ENCODE data around the gene CCDC85C. TPM values are rescaled to one million over a fixed set of nuclear protein-coding genes. Genes with fewer than 3 reads are reported as not detected.

CCDC85C gene
- total RNA-seq, 2 experiments from 2014 or later: 6.4 to 15.0 TPM

DNA sequence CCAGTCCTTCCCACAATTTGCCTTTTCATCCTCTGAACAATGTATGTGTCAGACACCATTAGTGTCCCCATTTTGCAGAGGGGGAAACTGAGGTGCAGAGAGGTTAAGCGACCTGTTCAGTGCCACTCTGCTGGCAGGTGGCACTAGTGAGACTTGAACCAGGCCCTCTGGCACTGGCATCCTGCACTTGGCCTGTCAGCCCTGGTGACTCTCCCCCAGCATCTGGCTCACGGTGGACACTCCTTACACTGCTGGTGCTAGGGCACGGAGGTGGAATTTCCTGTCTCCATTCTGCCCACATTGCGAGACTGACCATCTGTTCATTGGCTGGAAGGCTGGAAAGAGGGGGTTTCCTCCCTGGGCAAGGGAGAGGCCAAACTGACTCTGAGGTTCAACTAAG lies 74.1 kb downstream of the CCDC85C start:
- Histone ChIP-seq H4K20me1 (ENCODE audit: insufficient read depth, low read length) (no peaks in the 10 kb centered on the region), H3K36me3 (ENCODE audit: insufficient read depth, low read length) (no peaks in the 10 kb centered on the region), H3K4me2 (ENCODE audit: low read length) (no peak overlapping the region), H3K4me1 (ENCODE audit: insufficient read depth, low read length, poor library complexity, severe bottlenecking) (no peaks in the 10 kb centered on the region), H2AFZ (ENCODE audit: low read length) (no peak overlapping the region), H3K9me2 (ENCODE audit: insufficient read depth, low read length) (no peaks in the 10 kb centered on the region), H3K79me2 (ENCODE audit: insufficient read depth, low read depth, low read length) (no peaks in the 10 kb centered on the region), H3K27ac (ENCODE audit: low read depth, low read length, poor library complexity, severe bottlenecking) (no peak overlapping the region), H3K9me3 (ENCODE audit: low read length) (no peaks in the 10 kb centered on the region), H3K4me3 (ENCODE audit: low read depth, low read length, poor library complexity, severe bottlenecking) (no peak overlapping the region)
- DNase-seq (ENCODE audit: low spot score): no peak
- CTCF ChIA-PET (ENCODE audit: unreplicated experiment): no interaction called here
- TF ChIP-seq, protein P1, sequence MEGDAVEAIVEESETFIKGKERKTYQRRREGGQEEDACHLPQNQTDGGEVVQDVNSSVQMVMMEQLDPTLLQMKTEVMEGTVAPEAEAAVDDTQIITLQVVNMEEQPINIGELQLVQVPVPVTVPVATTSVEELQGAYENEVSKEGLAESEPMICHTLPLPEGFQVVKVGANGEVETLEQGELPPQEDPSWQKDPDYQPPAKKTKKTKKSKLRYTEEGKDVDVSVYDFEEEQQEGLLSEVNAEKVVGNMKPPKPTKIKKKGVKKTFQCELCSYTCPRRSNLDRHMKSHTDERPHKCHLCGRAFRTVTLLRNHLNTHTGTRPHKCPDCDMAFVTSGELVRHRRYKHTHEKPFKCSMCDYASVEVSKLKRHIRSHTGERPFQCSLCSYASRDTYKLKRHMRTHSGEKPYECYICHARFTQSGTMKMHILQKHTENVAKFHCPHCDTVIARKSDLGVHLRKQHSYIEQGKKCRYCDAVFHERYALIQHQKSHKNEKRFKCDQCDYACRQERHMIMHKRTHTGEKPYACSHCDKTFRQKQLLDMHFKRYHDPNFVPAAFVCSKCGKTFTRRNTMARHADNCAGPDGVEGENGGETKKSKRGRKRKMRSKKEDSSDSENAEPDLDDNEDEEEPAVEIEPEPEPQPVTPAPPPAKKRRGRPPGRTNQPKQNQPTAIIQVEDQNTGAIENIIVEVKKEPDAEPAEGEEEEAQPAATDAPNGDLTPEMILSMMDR (conservative IDR thresholded peaks at IDR 0.05; ENCODE audit: low read length): no peak
- no peak for TF ChIP-seq EZH2phosphoT487 (IDR thresholded peaks at IDR 0.05; ENCODE audit: borderline replicate concordance, low read depth, low read length)
- BruUV-seq (replicated peaks): no TSS peak
- POLR2A ChIA-PET: no interaction called here
- intact Hi-C loops (cut with micrococcal nuclease; ENCODE audit: unreplicated experiment): no loop called here

DNA sequence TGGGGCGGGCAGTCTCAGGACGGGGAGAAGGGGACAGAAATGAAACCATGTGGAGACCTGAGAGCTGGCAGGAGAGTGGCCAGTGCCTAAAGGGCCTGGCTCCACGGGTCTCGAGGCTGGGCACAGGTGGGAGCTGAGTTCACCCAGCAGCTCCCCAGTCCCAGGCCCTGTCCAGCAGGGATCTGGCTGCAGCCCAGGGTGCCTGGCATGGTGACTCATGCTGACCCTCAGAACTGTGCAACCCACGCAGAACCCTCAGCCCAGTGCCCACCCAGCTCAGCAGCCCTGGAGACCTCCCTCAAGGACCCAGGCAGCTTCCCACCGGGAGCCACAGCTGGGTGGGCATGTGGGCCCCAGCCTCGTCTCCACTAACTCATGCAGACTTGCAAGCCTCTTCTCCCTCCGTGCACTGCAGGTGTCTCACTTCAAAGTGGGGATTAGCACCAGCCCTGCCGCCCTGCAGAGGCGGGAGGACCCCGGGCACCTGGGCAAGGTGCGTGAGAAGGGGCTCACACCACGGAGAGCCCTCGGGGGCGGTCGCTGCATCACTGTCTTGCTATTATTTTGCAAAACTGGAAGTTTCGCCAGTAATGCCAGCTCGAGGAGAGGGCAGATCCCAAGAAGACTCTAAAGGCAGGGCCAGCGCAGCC lies 76.5 kb downstream of the CCDC85C start:
- ChIA-PET CTCF (ENCODE audit: unreplicated experiment) (no interaction called here), POLR2A (no interaction called here)

DNA sequence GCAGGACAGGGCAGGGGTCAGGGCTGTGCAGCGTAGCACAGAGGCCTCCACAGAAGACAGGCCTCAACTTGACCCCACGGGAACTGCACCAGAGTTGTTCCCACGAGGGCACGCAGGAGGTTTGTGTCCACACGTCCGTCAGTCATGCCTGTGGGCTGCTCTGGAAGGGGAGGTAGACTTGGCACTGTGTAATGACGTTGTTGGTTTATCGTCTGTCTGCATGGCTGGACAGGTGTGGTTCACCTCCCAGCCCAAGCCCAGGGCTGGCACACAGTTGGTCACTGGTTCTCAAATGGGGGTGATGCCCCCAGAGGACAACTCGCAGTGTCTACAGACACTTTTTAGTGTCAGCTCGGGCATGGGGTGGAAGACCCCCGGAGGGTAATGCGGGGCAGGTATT lies 77.0 kb downstream of the CCDC85C start:
- no peak overlapping the region for H3K4me2 ChIP-seq (ENCODE audit: low read length)
- POLR2A ChIA-PET: no interaction called here
- no peaks in the 10 kb centered on the region for H4K20me1 ChIP-seq (ENCODE audit: insufficient read depth, low read length)
- H3K4me3 ChIP-seq (ENCODE audit: low read depth, low read length, poor library complexity, severe bottlenecking): no peak overlapping the region
- H3K4me1 ChIP-seq (ENCODE audit: insufficient read depth, low read length, poor library complexity, severe bottlenecking): no peaks in the 10 kb centered on the region
- CTCF ChIA-PET (ENCODE audit: unreplicated experiment): no interaction called here
- H3K9me2 ChIP-seq (ENCODE audit: insufficient read depth, low read length): no peaks in the 10 kb centered on the region
- TF ChIP-seq EZH2phosphoT487 (IDR thresholded peaks at IDR 0.05; ENCODE audit: borderline replicate concordance, low read depth, low read length): no peak
- TF ChIP-seq, protein P1 (conservative IDR thresholded peaks at IDR 0.05; ENCODE audit: low read length): no peak
- no peaks in the 10 kb centered on the region for H3K36me3 ChIP-seq (ENCODE audit: insufficient read depth, low read length)
- BruUV-seq (replicated peaks): no TSS peak
- intact Hi-C loops (cut with micrococcal nuclease; ENCODE audit: unreplicated experiment): no loop called here
- H3K27ac ChIP-seq (ENCODE audit: low read depth, low read length, poor library complexity, severe bottlenecking): no peak overlapping the region
- DNase-seq (ENCODE audit: low spot score): no peak
- H3K79me2 ChIP-seq (ENCODE audit: insufficient read depth, low read depth, low read length): no peaks in the 10 kb centered on the region
- H2AFZ ChIP-seq (ENCODE audit: low read length): no peak overlapping the region
- H3K9me3 ChIP-seq (ENCODE audit: low read length): no peaks in the 10 kb centered on the region

More for the DNA sequence above, 76.5 kb downstream of the CCDC85C start:
- Histone ChIP-seq H3K4me1 (ENCODE audit: insufficient read depth, low read length, poor library complexity, severe bottlenecking) (no peaks in the 10 kb centered on the region), H2AFZ (ENCODE audit: low read length) (no peak overlapping the region), H3K4me2 (ENCODE audit: low read length) (no peak overlapping the region), H3K4me3 (ENCODE audit: low read depth, low read length, poor library complexity, severe bottlenecking) (no peak overlapping the region), H3K9me2 (ENCODE audit: insufficient read depth, low read length) (no peaks in the 10 kb centered on the region), H3K36me3 (ENCODE audit: insufficient read depth, low read length) (no peaks in the 10 kb centered on the region), H3K79me2 (ENCODE audit: insufficient read depth, low read depth, low read length) (no peaks in the 10 kb centered on the region), H3K27ac (ENCODE audit: low read depth, low read length, poor library complexity, severe bottlenecking) (no peak overlapping the region), H4K20me1 (ENCODE audit: insufficient read depth, low read length) (no peaks in the 10 kb centered on the region), H3K9me3 (ENCODE audit: low read length) (no peaks in the 10 kb centered on the region)
- BruUV-seq (replicated peaks): no TSS peak
- TF ChIP-seq, protein P1 (conservative IDR thresholded peaks at IDR 0.05; ENCODE audit: low read length): no peak
- no peak for TF ChIP-seq EZH2phosphoT487 (IDR thresholded peaks at IDR 0.05; ENCODE audit: borderline replicate concordance, low read depth, low read length)
- intact Hi-C loops (cut with micrococcal nuclease; ENCODE audit: unreplicated experiment): no loop called here
- no peak for DNase-seq (ENCODE audit: low spot score)

Measured in OCI-LY7 (cell line).